Loucy (cell line): ENCODE data around the gene ZNF443.

Experiments
- EZH2phosphoT487 ChIP-seq: fragments of 200-600 bp; IDR thresholded peaks from 2 replicates; pipeline ENCODE4 v1.6.1; 2018; ENCODE audit warnings: antibody characterized with exemption, mild to moderate bottlenecking, moderate library complexity, borderline replicate concordance
- TF ChIP-seq, protein P1 (sequence below): fragments of 200-600 bp; sonication (generic); conservative IDR thresholded peaks from 2 replicates; pipeline ENCODE4 v1.5.1; 2014; ENCODE audit warnings: mild to moderate bottlenecking, antibody characterized with exemption, low read length

DNA sequence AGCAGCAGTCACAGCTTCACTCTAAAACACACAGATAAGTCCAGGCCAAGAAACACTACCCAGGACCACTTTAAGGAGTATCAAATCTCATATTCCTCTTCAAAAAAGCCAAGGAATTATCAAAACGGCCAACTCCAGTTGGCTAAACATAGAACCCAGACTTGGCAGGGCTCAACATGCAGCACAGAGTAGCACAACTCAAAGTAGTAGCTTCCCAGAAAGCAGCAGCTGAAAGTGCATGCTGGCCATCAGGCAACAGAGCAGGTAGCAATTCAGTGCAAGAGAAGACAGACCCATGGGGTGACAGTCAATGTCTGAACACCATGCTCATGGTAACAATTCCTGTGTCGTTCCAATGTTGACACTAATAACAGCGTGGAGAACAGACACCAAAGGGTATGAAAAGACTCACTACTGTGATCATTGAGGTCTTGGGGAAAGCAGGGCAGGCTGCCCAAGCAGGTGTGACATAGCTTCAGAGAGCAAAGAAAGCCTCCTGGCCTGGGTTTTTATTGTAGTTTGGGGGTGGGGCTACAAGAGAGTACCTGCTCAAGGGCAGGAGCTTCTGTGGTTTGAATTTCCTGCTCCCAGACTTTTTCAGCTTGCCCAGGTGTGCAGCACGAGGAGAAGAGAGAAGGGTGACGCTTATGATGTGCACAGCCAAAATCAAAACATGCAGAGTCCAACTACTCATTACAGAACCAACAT, 37.6 kb upstream of the ZNF443 start:
- TF ChIP-seq, protein P1, sequence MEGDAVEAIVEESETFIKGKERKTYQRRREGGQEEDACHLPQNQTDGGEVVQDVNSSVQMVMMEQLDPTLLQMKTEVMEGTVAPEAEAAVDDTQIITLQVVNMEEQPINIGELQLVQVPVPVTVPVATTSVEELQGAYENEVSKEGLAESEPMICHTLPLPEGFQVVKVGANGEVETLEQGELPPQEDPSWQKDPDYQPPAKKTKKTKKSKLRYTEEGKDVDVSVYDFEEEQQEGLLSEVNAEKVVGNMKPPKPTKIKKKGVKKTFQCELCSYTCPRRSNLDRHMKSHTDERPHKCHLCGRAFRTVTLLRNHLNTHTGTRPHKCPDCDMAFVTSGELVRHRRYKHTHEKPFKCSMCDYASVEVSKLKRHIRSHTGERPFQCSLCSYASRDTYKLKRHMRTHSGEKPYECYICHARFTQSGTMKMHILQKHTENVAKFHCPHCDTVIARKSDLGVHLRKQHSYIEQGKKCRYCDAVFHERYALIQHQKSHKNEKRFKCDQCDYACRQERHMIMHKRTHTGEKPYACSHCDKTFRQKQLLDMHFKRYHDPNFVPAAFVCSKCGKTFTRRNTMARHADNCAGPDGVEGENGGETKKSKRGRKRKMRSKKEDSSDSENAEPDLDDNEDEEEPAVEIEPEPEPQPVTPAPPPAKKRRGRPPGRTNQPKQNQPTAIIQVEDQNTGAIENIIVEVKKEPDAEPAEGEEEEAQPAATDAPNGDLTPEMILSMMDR = no peak
- TF ChIP-seq EZH2phosphoT487 = no peak
